Keratinocyte (primary cell): ENCODE data around the gene PTGES2. TPM values are rescaled to one million over a fixed set of nuclear protein-coding genes. Genes with fewer than 3 reads are reported as not detected.

Experiments
- DNase-seq: peaks from one replicate; pipeline ENCODE4 v3.0.0-alpha.2; 2011; ENCODE audit warnings: low read depth, missing footprints, low spot score
- FAIRE-seq: peaks from 2 replicates; lab custom pipeline; 2011; peaks lifted over from hg19 to GRCh38; lab: Jason Lieb, UNC
- H2AFZ ChIP-seq: 2 replicates; pipeline ENCODE4 v1.6.0; 2012; ENCODE audit warnings: low read length, control low read depth, inconsistent platforms; ENCODE audit not compliant: control insufficient read depth
- H3K27ac ChIP-seq: 2 replicates; pipeline ENCODE4 v1.5.1; 2011; ENCODE audit warnings: low read length; ENCODE audit not compliant: control insufficient read depth, insufficient read depth
- H3K27me3 ChIP-seq: 3 replicates; pipeline ENCODE4 v1.6.0; 2011; ENCODE audit warnings: low read length; ENCODE audit not compliant: control insufficient read depth, insufficient read depth; ENCODE audit errors: extremely low read depth
- H3K36me3 ChIP-seq, 2 experiments: 2 replicates in 1 of 2; 3 replicates in 1 of 2; pipeline ENCODE4 v1.5.1; 2011; ENCODE audit warnings: low read length in 2 of 2, mild to moderate bottlenecking in 1 of 2; ENCODE audit not compliant: control insufficient read depth in 2 of 2, insufficient read depth in 2 of 2; ENCODE audit errors: extremely low read depth in 1 of 2
- H3K4me1 ChIP-seq: 3 replicates; pipeline ENCODE4 v1.5.1; 2011; ENCODE audit warnings: low read length; ENCODE audit not compliant: control insufficient read depth, insufficient read depth; ENCODE audit errors: extremely low read depth
- H3K4me2 ChIP-seq: 3 replicates; pipeline ENCODE4 v1.6.0; 2011; ENCODE audit warnings: low read depth, low read length; ENCODE audit not compliant: control insufficient read depth, insufficient read depth; ENCODE audit errors: extremely low read depth
- H3K4me3 ChIP-seq, 3 experiments: fragments of 200-600 bp in 1 of 3; sonication (generic) in 1 of 3; 2 replicates in 2 of 3; 3 replicates in 1 of 3; pipeline ENCODE4 v1.5.1; 2011 to 2016; ENCODE audit warnings: low read length in 3 of 3, mild to moderate bottlenecking in 3 of 3, control low read depth in 2 of 3, inconsistent platforms in 1 of 3, low read depth in 1 of 3, mixed read lengths in 1 of 3, mixed run types in 1 of 3, moderate library complexity in 1 of 3; ENCODE audit not compliant: control insufficient read depth in 2 of 3, insufficient read depth in 2 of 3; ENCODE audit errors: extremely low read depth in 1 of 3
- H3K79me2 ChIP-seq: 2 replicates; pipeline ENCODE4 v1.6.0; 2012; ENCODE audit warnings: low read length; ENCODE audit not compliant: control insufficient read depth, insufficient read depth
- H3K9ac ChIP-seq: 3 replicates; pipeline ENCODE4 v1.6.0; 2011; ENCODE audit warnings: low read length; ENCODE audit not compliant: control insufficient read depth, insufficient read depth; ENCODE audit errors: extremely low read depth
- H3K9me1 ChIP-seq: 3 replicates; pipeline ENCODE4 v1.6.0; 2011; ENCODE audit warnings: low read length; ENCODE audit not compliant: control insufficient read depth, insufficient read depth; ENCODE audit errors: extremely low read depth
- H3K9me3 ChIP-seq: 2 replicates; pipeline ENCODE4 v1.5.1; 2012; ENCODE audit warnings: low read depth, low read length; ENCODE audit not compliant: control insufficient read depth
- H4K20me1 ChIP-seq: 3 replicates; pipeline ENCODE4 v1.6.0; 2011; ENCODE audit warnings: low read length; ENCODE audit not compliant: control insufficient read depth, insufficient read depth; ENCODE audit errors: extremely low read depth
- EZH2 ChIP-seq: IDR thresholded peaks from one replicate; pipeline ENCODE4 v1.6.1; 2012; ENCODE audit warnings: inconsistent platforms, mild to moderate bottlenecking, low read length, moderate library complexity
- dilution Hi-C: fragments of 300-500 bp; cut with MboI; formaldehyde crosslinking; loops from one replicate; pipeline ENCODE4 v1.7.0; 2020; ENCODE audit warnings: low sequenced_read_pairs; ENCODE audit not compliant: extremely low pct_ligation_motif_present
- polyA plus RNA-seq, 5 experiments: library from polyadenylated mRNA; depleted of rRNA in 3 of 5; stranded (reverse) in 3 of 5; stranded (forward) in 1 of 5; unstranded in 1 of 5; fragments of >200 nt; gene quantifications; 1 replicate in 1 of 5; 2 replicates in 3 of 5; 3 replicates in 1 of 5; pipeline versions ENCODE4 v1.2.1 to v1.2.3, GENCODE V29; 2011 to 2012; ENCODE audit warnings: missing spikeins in 2 of 5, low read depth in 1 of 5, low replicate concordance in 1 of 5
- TF ChIP-seq, protein P1 (sequence below), 3 experiments: IDR thresholded peaks in 1 of 3; conservative IDR thresholded peaks in 1 of 3; optimal IDR thresholded peaks in 1 of 3; 2 replicates in 2 of 3; 3 replicates in 1 of 3; pipeline versions ENCODE3 to v1.5.1; 2011; ENCODE audit warnings: low read length in 3 of 3, mild to moderate bottlenecking in 3 of 3, moderate library complexity in 2 of 3, control low read depth in 1 of 3, inconsistent platforms in 1 of 3; ENCODE audit not compliant: insufficient read depth in 2 of 3; ENCODE audit errors: extremely low read depth in 1 of 3

Gene PTGES2
- polyA plus RNA-seq, 1 donor (not counting 4 experiments of a cell fraction or from before 2014, with no cell fraction given), result 68.7 TPM

- Histone ChIP-seq H4K20me1 (peaks cover under 1% of the 10 kb centered on the region), H3K9me3 (no peaks in the 10 kb centered on the region), H3K27me3 (no peaks in the 10 kb centered on the region), H3K36me3 (peaks cover 20 to 31% of the 10 kb centered on the region in 2 experiments), H3K9me1 (no peaks in the 10 kb centered on the region), H3K4me1 (peaks cover 10% of the 10 kb centered on the region), H3K27ac (no peak overlapping the region), H3K9ac (no peak overlapping the region), H3K4me2 (no peak overlapping the region), H2AFZ (no peak overlapping the region), H3K79me2 (peaks cover 13% of the 10 kb centered on the region), H3K4me3 (no peak overlapping the region)
- no peak for TF ChIP-seq EZH2
- TF ChIP-seq, protein P1, sequence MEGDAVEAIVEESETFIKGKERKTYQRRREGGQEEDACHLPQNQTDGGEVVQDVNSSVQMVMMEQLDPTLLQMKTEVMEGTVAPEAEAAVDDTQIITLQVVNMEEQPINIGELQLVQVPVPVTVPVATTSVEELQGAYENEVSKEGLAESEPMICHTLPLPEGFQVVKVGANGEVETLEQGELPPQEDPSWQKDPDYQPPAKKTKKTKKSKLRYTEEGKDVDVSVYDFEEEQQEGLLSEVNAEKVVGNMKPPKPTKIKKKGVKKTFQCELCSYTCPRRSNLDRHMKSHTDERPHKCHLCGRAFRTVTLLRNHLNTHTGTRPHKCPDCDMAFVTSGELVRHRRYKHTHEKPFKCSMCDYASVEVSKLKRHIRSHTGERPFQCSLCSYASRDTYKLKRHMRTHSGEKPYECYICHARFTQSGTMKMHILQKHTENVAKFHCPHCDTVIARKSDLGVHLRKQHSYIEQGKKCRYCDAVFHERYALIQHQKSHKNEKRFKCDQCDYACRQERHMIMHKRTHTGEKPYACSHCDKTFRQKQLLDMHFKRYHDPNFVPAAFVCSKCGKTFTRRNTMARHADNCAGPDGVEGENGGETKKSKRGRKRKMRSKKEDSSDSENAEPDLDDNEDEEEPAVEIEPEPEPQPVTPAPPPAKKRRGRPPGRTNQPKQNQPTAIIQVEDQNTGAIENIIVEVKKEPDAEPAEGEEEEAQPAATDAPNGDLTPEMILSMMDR (optimal IDR thresholded peaks at IDR 0.05 in 1 of 3, IDR thresholded peaks at IDR 0.05 in 1 of 3, conservative IDR thresholded peaks at IDR 0.05 in 1 of 3; ENCODE audit: extremely low read depth in 1 of 3, insufficient read depth in 2 of 3, low read length in 3 of 3), result no peak
- dilution Hi-C loops, result no loop called here
- no peak for DNase-seq
- no peak for FAIRE-seq
Measured at GRCh38 chr9:128120741-128121465, 6.6 kb downstream of the PTGES2 start.

DNA sequence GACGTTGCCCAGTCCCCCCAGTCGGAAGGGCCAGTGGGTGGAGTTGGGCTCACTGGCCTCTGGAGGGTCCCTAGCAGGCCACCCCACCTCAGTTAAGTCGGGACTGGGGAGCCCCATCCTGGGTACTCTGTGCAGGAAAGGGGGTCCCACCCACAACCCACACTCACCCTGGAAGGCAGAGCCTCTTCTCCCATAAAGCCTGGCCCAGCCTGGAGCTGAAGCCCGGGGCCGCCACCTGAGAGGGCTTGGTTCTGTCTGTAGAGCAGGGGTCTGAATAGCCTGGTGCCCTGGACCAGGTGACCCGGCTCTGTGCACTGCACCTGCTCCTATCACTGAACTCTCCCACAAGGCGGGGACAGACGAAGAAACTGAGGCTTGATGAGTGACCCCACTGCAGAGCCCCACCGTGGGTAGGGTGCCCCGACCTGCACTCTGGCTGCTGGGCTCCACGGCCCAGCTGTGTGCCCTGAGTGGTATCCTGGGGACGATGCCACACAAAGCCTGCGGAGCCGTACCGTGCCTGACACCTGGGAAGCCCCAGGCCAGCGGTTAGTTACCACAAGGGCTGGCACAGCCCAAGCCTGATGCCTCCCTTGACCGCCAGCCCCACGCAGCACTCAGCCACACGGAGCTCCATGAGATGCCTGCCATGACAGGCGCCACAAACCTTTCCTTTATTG lies 7.3 kb downstream of the PTGES2 start:
- Histone ChIP-seq H3K4me1 (peaks cover 6% of the 10 kb centered on the region), H3K79me2 (peaks cover 6% of the 10 kb centered on the region), H3K4me3 (no peak overlapping the region), H4K20me1 (no peaks in the 10 kb centered on the region), H3K27me3 (no peaks in the 10 kb centered on the region), H2AFZ (no peak overlapping the region), H3K9me3 (no peaks in the 10 kb centered on the region), H3K9me1 (no peaks in the 10 kb centered on the region), H3K4me2 (no peak overlapping the region), H3K27ac (no peak overlapping the region), H3K36me3 (peaks cover 16 to 31% of the 10 kb centered on the region in 2 experiments), H3K9ac (no peak overlapping the region)
- TF ChIP-seq EZH2, result no peak
- TF ChIP-seq, protein P1 (optimal IDR thresholded peaks at IDR 0.05 in 1 of 3, IDR thresholded peaks at IDR 0.05 in 1 of 3, conservative IDR thresholded peaks at IDR 0.05 in 1 of 3; ENCODE audit: extremely low read depth in 1 of 3, insufficient read depth in 2 of 3, low read length in 3 of 3), result no peak
- no peak for FAIRE-seq
- dilution Hi-C loops, result no loop called here
- DNase-seq, result no peak
